H4 (cell line): ENCODE results near the gene SLCO2A1. TPM values are rescaled to one million over a fixed set of nuclear protein-coding genes. Genes with fewer than 3 reads are reported as not detected.

Source experiments
- DNase-seq: peaks from one replicate; pipeline ENCODE4 v3.0.0-alpha.2; 2015; ENCODE audit warnings: low spot score
- total RNA-seq: library from RNA; depleted of rRNA; stranded (reverse); fragments of >200 nt; shearing (Covaris generic); gene quantifications from 2 replicates; pipeline ENCODE4 v1.2.3, GENCODE V29; 2014

Gene SLCO2A1
- total RNA-seq, 1 experiment from 2014 or later: 0.06 TPM

DNA sequence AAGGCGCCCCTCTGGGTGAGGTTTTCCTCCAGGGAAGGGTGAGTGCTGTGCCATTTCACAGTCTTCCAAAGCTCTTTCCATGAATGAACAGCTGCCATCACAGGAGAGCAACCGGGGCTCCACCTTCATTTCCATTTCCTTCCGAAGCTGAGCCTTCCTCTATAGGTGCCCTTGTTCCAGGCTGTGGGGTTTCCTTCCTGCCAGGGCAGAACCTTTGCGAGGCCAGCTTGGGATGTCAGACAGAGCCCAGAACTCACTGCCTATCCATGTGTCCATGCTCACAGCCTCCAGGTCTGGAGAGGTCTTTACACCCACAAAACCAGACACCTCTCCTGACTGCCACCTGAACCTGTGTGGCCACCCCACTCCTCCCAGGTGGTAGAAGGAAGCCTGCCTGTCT, 49.2 kb downstream of the SLCO2A1 start:
- DNase-seq: no peak

DNA sequence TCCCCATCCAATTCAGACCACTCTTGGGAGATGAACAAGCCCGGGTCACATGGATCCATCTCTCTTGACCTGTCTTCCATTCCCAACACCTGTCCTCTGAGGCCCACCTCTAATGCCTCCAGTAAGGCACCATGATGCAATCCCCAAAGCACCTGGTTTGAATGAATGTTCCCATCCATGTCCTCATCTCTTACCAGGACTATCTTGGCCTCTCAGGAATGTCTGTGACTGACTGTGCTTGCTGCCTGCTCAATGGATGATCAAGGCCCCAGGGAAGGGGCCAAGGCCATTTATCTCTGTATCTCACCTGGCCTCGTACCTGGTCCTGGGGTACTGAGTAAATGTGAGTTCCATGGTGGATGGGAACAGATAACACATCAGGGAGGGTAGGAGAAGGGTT, 49.7 kb downstream of the SLCO2A1 start:
- DNase-seq: no peak

DNA sequence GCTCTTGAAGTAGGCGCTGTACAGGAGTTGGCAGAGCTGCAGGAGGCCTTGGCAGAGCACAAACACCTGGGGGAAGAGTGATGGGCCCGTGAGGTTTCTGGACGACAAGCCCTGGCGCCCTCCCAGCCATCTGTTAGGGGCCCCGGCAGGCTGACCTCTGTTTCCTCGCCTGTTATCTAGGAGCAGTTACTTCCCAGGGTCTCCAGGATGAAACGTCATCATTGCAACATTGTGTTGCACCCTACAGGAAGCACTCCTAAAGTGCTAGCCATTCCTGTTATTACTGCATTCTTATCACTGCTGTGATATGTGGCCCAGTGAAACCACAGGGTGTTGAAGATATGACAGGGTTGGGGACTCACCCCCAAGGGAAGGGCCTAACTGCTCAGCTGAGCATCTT, 50.2 kb downstream of the SLCO2A1 start:
- no peak for DNase-seq

DNA sequence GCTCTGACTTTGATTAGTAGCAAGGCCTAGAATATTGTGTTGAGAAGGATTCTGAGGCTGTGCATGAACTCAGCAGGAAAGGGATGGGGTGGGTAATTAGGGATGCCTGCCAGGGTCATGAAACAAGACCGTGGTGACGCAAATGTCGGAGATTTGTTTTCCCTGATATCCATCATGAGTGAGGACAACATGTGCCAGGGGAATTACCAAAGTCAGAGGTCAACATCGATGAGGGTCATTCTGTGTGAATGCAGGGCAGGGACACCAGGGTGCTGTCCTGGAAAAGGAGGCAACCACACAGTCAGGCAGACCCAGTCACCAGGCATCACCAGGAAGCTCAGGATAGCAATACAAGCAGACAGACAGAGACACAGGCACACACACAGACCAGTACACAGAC, 52.2 kb downstream of the SLCO2A1 start:
- DNase-seq: no peak

DNA sequence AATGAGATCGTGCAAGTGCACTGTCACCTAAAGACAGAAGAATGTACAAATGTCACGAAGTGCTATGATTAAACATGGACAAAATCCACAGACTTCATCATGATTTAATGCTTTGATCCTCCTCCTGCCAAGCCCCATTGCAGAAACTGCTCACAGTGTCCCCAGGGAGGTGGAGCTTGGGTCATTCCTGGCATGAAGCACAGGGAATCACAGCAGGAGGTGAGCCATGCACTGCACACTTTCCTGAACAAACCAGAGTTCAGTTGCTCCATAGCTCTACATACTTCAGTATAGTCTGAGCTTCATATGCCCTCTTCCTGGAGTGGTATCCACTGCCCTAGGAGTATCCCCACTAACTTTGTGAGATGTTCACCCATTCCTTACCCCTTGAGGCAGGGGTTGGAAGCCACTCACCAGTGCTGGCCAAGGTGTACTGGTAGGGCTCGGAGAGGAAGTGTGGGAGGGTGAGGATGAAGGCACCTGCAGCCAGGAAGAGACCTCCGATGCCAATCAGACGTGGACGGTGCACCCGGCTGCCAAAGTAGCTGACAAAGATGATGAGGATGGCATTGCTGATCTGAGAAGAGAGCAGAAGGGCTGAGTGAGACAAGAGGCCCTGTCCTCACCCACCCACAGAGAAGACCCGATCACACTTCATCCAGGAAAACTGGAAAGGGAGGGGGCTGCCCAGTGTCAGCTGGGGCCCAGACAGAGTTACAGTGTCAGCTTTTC, 56.3 kb downstream of the SLCO2A1 start:
- DNase-seq: no peak

DNA sequence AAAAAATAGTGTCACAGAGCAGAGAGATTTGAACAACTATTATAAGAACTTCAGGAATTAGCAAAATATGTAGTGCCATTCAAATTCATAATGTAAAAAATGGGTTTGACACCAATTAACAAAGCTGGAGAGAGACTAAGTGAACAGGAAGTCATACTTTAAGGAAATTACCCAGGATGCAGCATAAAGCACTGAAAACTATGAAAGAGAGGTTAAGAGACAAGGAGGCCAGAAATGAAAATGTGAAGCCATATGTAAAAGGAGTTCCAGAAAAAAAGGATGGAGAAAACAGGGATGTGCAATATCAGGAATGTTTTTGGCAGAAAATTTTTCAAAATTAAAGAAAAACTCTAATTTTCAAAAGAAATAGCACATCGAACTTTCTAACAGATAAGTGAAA, 57.6 kb downstream of the SLCO2A1 start:
- no peak for DNase-seq

DNA sequence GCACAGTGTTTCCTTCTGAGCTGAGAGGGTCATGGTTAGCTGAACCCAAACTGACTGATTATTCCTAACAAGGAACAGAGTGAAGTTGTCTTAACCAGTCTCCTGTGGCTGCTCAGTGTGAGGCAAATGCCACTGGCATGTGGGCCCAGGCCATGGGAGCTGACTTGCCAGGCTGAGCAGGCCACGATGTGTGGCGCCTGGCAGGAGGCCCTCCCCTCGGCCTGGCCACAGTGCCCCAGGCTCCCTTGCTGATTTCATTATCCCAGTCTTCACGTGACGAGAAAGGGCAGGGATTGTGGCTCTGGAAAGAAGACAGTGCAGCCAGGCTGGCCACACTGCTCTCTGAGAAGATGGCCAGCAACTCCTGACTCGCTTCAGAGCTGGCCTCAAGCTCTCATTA, 58.8 kb downstream of the SLCO2A1 start:
- DNase-seq: no peak

DNA sequence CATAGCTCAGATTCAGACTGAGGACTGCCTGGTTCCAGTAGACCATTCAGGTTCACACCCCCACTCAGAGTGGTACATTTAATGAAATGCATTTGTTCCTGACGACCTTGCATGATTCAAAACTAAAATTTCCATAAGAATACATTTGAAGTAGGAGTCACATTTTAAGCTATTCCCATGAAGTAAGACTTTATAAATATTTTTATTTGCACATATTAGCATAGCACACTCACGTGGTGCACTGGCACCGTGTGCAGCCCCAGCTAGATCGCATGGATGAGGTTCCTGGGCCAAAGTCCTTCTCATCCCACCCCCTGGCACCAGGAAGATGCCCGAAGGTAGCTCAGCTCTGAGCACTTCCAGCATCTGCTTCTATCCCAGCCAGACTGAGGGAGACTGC, 59.4 kb downstream of the SLCO2A1 start:
- no peak for DNase-seq

DNA sequence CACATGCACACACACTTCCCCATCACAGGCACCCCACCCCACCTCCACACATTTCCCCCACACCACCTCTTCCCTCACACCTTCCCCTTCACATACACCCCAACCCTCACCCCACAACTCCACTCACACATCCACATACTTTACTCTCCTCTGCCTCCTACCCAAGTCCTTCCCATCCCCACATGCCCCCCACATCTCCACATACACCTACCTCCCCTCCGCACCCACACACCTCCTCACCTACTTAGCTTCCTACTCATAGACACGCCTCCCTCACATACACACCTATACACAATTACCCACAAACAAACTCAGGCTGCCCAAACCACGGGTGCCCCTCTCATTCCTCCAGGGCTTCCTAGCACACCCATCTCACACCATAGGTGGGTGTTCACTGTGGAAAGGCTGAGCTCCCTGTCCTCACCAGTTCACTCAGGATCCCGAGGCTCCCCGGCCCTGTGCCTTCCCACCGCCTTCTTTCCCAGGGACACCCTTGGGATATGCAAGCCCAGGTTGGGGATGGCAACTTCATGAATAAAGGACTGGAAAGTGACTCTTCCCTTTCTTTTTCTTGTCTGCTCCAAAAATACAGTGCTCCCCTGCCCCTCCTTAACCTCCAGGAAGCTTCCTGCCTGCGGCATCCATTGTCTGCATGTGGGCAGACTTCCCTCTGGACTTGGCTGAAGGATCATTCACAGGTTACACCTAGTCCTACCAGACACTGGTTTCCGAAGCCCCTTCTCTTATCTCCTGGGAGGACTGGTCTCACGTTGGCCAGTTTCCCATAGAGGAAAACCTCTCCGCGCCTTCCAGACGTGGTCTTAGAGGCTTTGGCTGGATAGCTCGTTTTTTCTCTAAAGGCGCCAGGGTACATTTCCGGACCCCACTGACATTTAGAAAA, 61.5 kb downstream of the SLCO2A1 start:
- no peak for DNase-seq

DNA sequence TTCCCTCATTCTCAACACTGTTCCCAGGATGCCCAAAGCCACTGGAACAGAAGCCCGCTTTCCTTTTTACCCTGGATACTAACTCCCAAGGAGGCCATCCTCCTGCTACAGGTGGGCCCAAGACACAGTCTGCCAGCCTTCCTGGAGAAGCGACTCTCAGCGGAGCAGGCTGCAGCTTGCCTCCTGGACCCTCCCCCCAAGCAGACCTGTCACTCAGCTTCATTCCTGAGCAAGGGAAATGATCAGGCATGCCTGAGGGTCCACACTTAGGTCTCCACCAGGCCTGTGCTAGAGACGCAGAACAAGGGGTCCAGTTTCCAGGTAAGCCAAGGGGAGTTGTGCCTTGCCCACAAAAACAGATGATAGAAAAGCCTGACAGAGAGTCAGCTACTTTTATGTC, 62.8 kb downstream of the SLCO2A1 start:
- no peak for DNase-seq

DNA sequence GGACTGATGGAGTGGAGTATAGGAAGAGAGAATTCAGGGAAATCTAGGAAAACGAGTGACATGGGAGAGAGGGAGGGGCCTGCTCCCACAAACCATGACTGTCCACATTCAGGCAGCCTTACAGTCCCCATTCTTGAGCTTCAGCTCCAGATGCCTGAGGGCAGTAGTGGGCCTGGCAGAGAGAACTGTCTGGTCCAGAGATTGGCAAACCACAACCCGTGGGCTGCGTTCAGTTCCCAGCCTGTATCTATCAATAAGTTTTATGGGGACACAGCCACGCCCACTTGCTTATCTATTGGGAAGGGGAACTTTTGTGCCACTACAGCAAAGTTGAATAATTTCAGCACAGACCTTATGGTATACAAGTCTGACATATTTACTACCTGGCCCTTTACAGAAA, 63.8 kb downstream of the SLCO2A1 start:
- no peak for DNase-seq

DNA sequence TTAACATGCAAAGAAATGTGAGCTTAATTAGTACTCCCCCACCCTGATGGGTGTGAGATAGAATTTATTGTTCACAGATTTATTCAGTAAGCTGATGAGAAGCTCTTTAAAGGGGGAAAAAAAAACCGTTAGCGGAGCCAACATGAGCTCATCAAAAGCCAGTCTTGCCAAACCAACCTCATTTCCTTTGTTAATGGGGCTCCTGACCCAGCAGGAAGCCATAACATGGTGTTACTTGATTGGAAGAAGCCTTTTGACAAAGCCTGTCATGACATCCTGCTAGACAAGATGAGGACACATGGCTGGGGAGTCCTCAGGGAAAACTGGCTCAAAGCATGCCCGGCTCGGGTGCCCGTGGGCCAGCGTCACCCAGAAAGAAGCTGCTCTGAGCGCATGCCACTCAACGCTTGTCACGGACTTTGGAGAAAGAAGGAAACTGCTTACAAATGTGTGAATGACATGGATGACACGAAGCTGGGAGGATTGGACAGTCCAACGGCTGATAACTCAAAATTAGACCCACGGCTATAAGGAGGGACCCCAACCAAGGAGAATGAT, 64.6 kb downstream of the SLCO2A1 start:
- DNase-seq: no peak

DNA sequence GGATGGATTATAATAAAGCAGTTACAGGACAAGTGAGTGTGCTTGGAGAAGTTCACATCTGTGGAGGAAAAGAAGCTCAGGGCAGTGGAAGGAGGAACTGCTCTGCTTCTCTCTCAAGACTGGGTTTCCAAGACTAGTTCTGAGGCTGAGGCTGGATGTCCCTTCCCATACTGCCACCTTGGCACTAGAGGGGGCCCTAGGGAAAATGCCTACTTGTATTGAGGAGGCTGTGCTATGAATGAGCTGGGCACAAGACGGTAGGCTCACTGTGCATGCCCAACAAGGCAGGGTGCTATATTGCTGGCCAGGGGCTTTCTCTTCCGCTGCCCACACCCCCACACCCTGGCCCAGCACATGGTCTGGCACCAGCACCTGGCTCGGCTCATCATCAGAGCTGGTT, 65.2 kb downstream of the SLCO2A1 start:
- no peak for DNase-seq

DNA sequence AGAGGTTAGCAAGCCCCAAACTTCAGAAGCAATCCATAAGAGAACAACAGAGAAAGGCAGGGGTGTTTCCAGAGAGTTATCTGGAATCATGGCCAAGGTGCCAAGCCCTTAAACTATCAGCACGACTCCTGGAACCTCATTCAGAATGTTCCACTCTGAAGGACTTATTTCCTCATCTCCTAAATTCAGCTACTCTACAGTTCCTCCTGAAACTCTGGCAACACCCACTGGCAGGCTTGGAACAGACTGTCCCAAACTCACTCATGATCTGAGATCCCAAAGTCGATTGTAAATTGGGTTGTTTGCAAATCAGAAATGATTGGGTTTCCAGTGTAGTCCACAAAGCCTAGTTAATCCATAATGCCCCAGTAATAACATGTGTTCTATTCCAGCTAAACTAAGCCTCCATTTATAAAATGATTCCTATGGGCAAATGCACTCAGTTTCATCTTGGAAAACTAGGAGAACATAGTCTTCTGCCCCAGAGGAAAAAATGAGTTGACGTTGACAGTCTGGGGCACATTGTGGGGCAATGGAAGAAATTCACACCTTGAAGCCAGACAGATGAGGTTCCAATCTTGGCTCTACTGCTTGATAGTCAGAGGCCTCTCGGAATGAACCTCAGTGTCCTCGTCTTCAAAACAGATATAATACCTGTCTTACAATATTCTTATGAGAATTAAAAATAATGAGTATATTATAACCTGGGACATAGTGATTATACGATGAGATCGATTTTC, 65.9 kb downstream of the SLCO2A1 start:
- no peak for DNase-seq

DNA sequence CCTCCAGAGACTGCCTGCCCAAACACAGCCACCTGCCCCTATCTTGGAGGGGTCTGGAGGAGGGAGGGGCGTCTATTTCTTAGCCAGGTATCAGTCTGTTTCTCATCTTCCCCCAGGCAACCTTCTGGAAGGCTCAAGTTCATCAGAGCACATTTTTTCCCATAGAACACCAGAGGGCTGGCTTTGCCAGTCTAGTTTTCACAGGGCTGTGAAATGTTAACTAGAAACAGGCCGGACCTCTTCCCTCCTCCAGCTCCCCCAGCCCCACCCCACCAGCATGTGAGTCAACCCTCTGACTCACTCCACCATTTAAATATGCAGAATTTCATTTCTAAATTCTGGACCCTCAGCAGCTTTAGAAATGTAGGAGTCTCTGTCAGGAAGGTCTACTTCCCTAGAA, 66.9 kb downstream of the SLCO2A1 start:
- no peak for DNase-seq

DNA sequence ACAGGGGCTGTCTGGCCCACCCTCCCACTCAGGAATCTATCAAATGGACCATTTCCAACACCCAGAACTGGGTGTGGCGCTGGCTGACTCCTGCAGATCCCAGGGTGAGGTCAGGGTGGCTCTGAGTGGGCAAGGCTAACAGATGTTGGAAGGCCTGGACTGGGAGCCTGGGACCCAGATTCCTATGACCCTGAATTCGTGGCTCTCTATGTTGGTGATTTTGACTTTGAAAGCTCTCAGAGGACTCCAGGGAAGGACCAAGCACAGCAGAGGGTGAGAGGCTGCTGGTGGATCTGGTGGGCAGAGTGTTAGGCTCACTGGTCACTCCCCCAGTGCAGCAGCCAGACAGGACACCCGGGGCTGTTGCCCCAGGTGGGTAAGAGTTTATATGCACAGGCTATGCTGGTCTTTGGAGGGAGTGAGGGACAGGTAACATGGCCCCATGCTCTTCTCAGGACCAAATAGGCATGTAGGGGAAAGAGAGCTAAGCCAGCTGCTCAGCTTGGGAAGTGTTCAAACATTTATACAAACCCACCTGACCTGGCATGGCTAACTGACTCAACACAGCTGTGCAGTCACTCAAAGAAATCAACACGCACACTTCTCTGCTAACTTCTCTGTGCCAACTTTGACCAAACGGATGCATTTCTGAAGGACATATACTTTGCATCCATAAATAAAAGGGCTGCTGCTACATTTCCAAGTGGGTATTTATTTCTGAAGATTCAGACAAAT, 71.5 kb downstream of the SLCO2A1 start:
- DNase-seq: no peak

DNA sequence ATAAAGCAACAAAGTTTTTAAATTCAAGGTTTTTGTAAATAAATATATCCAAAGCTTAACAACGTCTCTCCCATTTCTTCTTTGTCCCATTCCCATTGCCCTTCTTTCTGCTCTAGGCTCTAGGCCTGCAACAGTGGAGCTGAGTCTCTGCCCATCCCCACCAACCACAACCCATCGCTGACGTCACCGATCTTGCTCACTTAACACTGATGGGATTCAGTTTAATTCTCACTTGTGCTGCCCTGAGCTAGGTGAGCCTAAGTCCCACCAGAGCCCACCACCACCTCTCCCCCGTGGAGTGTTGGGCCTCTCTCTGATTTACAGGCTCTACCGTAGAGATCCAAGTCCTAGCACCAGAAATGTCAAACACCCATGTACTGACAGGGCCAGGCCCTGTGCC, 72.7 kb downstream of the SLCO2A1 start:
- DNase-seq: no peak

DNA sequence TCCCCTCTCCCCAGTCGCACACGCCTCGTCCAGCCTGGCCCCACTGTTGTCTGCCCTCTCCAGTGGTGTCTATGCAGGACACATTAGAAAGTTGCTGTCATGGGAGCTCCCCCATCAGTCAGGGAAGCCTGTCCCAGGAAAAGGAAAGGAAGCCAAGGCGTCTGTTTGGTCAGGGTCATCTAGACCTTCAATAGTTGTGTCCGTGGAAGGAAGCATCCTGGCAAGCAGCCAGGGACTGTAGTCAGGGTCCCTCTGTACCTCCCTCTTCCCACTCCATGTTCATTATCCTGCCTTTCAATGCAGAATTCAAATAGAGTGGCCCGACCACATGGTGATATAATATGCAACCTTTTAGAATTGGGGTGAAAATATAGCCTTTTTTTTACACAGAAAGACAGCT, 73.4 kb downstream of the SLCO2A1 start:
- no peak for DNase-seq

DNA sequence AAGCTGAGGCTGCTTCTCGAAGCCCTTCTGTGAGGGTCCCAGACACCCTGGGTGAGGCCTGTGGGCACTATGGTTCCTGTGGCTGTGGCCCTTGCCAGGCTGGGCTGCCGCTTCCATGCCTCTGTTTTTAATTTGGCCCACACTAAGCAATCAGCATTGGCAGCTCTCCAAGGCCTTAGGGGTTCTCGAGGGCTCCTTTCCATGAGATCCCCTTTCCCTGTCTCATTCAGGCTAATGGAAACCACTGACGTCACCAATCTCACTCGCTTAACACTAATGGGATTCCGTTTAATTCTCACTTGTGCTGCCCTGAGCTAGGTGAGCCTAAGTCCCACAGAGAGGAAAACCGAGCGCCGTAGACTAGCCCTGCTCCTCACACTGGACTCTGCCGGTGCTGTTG, 73.8 kb downstream of the SLCO2A1 start:
- DNase-seq: no peak

DNA sequence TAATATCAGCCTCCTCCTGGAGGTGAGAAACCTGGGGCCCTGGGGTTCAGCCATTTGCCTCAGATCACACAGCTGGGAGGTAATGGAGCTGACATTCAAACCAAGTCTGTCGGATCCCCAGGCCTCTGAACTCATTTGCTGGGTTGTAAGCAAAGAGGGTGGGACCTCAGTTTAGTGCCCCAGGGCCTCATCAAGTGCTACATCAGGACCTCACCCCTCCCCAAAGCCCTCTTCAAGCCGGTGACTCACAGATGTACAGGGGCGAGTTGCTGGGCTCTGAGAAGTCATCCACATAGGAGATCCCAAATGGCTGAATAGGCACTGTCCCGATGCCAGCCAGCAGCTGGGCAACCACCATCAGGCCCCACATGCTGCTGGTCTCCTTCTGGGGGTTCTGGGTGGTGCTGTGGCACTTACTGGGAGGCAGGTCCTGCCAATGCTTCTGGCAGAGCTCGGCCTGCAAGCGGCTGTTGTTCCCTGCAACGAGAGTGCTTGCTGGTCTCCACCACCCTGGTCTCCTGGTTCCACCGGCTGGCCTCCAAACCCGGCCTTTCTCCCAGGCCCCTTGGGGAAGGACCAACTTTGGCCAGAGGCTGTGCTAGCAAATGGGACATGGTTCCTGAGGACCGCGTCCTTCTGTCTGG, 74.9 kb downstream of the SLCO2A1 start:
- DNase-seq: no peak

DNA sequence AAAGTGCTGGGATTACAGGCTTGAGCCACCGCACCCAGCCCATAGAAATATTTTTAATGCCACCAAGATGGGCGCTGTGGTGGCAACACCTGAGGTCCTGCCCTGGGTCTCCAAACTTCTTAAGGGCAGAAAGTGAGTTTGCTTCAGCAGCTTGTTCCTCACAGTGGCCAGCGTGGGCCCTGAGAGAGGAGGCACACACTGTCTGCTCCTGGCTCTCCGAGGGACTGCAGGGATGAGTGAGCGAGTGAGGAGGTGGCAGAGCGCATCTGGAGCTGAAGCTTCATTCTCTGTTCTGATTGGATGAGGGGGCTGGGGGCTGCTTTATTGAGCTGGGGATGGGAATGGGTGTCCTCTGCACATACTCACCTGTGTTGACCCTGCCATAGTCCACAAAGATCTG, 76.4 kb downstream of the SLCO2A1 start:
- DNase-seq: no peak
